Hematopoietic multipotent progenitor cell treated with erythropoietin and hydrocortisone succinate and interleukin-3 and kit ligand, for 17 days (in vitro differentiated cells): ENCODE measurements around the gene RNF220.

Experiments used
- DNase-seq: peaks from one replicate; pipeline ENCODE4 v3.0.0-alpha.2; 2015; ENCODE audit warnings: low spot score

The RNF220 gene

GRCh38 chr1:44523593-44524591, 118.8 kb downstream of the RNF220 start:
- DNase-seq = no peak

- DNase-seq = no peak
These were observed 119.8 kb downstream of the RNF220 start for GRCh38 chr1:44524655-44525500.

GRCh38 chr1:44526295-44527073, 121.4 kb downstream of the RNF220 start:
- DNase-seq = no peak

GRCh38 chr1:44531785-44532566, 126.9 kb downstream of the RNF220 start:
- DNase-seq = peak; percentile 80

- DNase-seq = no peak
These were observed 127.5 kb downstream of the RNF220 start for GRCh38 chr1:44532567-44532944.

- no peak for DNase-seq
These were observed 129.7 kb downstream of the RNF220 start for GRCh38 chr1:44534771-44535170.

- DNase-seq = no peak
These were observed 131.5 kb downstream of the RNF220 start for GRCh38 chr1:44536357-44537209.

- DNase-seq = no peak
These were observed 132.5 kb downstream of the RNF220 start for GRCh38 chr1:44537538-44537937.

GRCh38 chr1:44537956-44538355, 132.9 kb downstream of the RNF220 start:
- no peak for DNase-seq

GRCh38 chr1:44539991-44540730, 135.1 kb downstream of the RNF220 start:
- no peak for DNase-seq

GRCh38 chr1:44542420-44543063, 137.5 kb downstream of the RNF220 start:
- DNase-seq = no peak

GRCh38 chr1:44543064-44543744, 138.1 kb downstream of the RNF220 start:
- DNase-seq = no peak

GRCh38 chr1:44543786-44544185, 138.7 kb downstream of the RNF220 start:
- DNase-seq = no peak

GRCh38 chr1:44544960-44545359, 139.9 kb downstream of the RNF220 start:
- no peak for DNase-seq

- no peak for DNase-seq
These were observed 140.9 kb downstream of the RNF220 start for GRCh38 chr1:44545961-44546360.

GRCh38 chr1:44546403-44547053, 141.5 kb downstream of the RNF220 start:
- DNase-seq = no peak

- no peak for DNase-seq
These were observed 142.3 kb downstream of the RNF220 start for GRCh38 chr1:44547361-44547760.

GRCh38 chr1:44547837-44548236, 142.8 kb downstream of the RNF220 start:
- DNase-seq = no peak
